ENCODE measurements around the gene CDH4.

Gene CDH4

DNA sequence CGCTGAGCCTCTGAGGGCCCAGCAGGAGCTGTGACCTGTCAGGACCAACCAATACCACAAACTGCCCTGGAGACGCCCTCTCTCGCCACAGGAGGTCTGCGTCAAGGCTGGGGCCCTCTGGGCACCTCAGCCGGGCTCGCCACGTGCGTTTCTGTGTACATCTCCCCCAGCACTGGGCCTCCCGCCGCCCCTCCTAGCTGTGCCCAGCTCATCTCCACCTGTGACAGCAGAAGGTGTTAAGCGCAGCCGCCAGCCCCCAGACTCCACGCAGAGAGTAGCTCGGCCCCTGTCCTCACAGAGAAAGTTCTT, 722.2 kb downstream of the CDH4 start:
- H3K14ac ChIP-seq (ENCODE audit: low read length) = peak overlapping the region; percentile 89
- peak overlapping the region; percentile 13 for H3K18ac ChIP-seq (ENCODE audit: low read length)
- no peak overlapping the region for H3K4me2 ChIP-seq (ENCODE audit: insufficient read depth, low read length, poor library complexity, severe bottlenecking)
- H3K9ac ChIP-seq (ENCODE audit: low read depth, low read length, poor library complexity) = peak overlapping the region; percentile 24
- no peaks in the 10 kb centered on the region for H3K27me3 ChIP-seq (ENCODE audit: control insufficient read depth in 3 of 3, insufficient read depth in 3 of 3, low read depth in 1 of 3, low read length in 3 of 3)
- no peak overlapping the region for H2BK15ac ChIP-seq (ENCODE audit: low read length)
- peak overlapping the region; percentile 13 for H3K27ac ChIP-seq (replicated peaks; ENCODE audit: low read length)
- H2AK5ac ChIP-seq (ENCODE audit: low read depth, low read length) = peak overlapping the region; percentile 94
- H3K23ac ChIP-seq (ENCODE audit: low read depth, low read length, poor library complexity) = peak overlapping the region; percentile 25
- no peak overlapping the region for H4K91ac ChIP-seq (ENCODE audit: low read depth, low read length, poor library complexity)
- peak overlapping the region in 1 of 2 donors; percentile 13 for H3K4me3 ChIP-seq (ENCODE audit: low read length in 2 of 2)
- no peak for DNase-seq (ENCODE audit: low spot score)
- H2BK12ac ChIP-seq (ENCODE audit: low read length) = no peak overlapping the region
- peaks cover 0 to 8% of the 10 kb centered on the region in 2 donors for H3K9me3 ChIP-seq (replicated peaks in 1 of 2; ENCODE audit: control insufficient read depth in 2 of 2, insufficient read depth in 1 of 2, low read depth in 1 of 2, low read length in 2 of 2)
- no peak overlapping the region for H2AFZ ChIP-seq (ENCODE audit: low read length)
- H2BK120ac ChIP-seq (ENCODE audit: low read depth, low read length) = no peak overlapping the region
- peaks cover 2 to 15% of the 10 kb centered on the region in 2 donors for H3K4me1 ChIP-seq (ENCODE audit: control insufficient read depth in 2 of 2, insufficient read depth in 1 of 2, low read depth in 1 of 2, low read length in 2 of 2)
- no peak overlapping the region for H3K4ac ChIP-seq (ENCODE audit: low read length)
- peak overlapping the region; percentile 53 for H2BK5ac ChIP-seq (ENCODE audit: low read length)
- WGBS, 2 donors (ENCODE audit: extremely low coverage in 2 of 2, insufficient read length in 2 of 2, insufficient replicate concordance in 1 of 2) = no CpG with 5 or more reads among the region's 14 CpGs
- H4K8ac ChIP-seq (ENCODE audit: low read depth, low read length) = no peak overlapping the region
- peaks cover 9% of the 10 kb centered on the region for H3K79me1 ChIP-seq (ENCODE audit: low read depth, low read length)
- H3K36me3 ChIP-seq (replicated peaks in 1 of 2; ENCODE audit: control insufficient read depth in 2 of 2, insufficient read depth in 2 of 2, low read length in 2 of 2) = peaks cover 17 to 54% of the 10 kb centered on the region in 2 donors

DNA sequence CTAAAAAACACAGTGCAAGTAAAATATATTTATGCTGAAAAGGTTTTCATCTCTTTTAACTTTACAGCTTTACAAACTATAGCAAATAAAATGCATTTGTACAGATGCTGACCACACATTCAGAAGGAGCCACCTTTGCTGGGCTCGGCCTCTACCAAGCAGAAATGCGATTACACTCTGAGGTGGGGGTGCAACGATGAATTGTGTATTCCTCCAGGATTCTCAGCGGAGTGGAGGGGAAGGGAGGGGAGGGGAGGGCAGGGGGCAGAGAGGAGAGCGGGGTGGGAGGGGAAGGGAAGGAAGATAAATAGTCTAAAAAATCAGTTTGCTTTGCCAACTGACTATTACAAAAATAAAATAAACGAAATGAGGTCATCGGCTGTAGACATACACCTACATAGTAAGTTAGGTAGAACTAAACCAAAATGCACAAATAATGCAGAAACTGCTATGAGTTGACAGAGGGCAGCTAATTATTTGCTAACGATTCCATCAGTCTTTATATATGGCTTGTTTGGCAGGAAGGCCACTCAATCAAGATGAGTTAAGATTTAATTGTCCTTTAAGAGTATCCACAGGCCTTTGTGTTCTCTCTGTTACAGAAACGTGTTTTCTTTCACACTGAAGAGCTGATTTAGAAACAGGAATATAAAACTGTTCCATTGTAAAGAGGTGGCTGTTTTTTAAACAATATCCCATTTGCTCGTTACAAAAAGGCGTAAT, 723.5 kb downstream of the CDH4 start:
- Histone ChIP-seq H2BK5ac (ENCODE audit: low read length) (no peak overlapping the region), H3K4me1 (ENCODE audit: control insufficient read depth in 2 of 2, insufficient read depth in 1 of 2, low read depth in 1 of 2, low read length in 2 of 2) (peaks cover 2 to 15% of the 10 kb centered on the region in 2 donors), H3K4me3 (ENCODE audit: low read length in 2 of 2) (no peak overlapping the region), H2BK120ac (ENCODE audit: low read depth, low read length) (no peak overlapping the region), H3K4me2 (ENCODE audit: insufficient read depth, low read length, poor library complexity, severe bottlenecking) (no peak overlapping the region), H4K8ac (ENCODE audit: low read depth, low read length) (no peak overlapping the region), H3K9me3 (replicated peaks in 1 of 2; ENCODE audit: control insufficient read depth in 2 of 2, insufficient read depth in 1 of 2, low read depth in 1 of 2, low read length in 2 of 2) (peaks cover 0 to 8% of the 10 kb centered on the region in 2 donors), H3K23ac (ENCODE audit: low read depth, low read length, poor library complexity) (no peak overlapping the region), H3K27me3 (ENCODE audit: control insufficient read depth in 3 of 3, insufficient read depth in 3 of 3, low read depth in 1 of 3, low read length in 3 of 3) (no peaks in the 10 kb centered on the region), H3K14ac (ENCODE audit: low read length) (no peak overlapping the region), H2BK12ac (ENCODE audit: low read length) (no peak overlapping the region), H3K4ac (ENCODE audit: low read length) (no peak overlapping the region), H3K9ac (ENCODE audit: low read depth, low read length, poor library complexity) (no peak overlapping the region), H3K18ac (ENCODE audit: low read length) (no peak overlapping the region), H2BK15ac (ENCODE audit: low read length) (no peak overlapping the region), H3K27ac (replicated peaks; ENCODE audit: low read length) (peak overlapping the region; percentile 82), H4K91ac (ENCODE audit: low read depth, low read length, poor library complexity) (no peak overlapping the region), H2AFZ (ENCODE audit: low read length) (no peak overlapping the region), H3K36me3 (replicated peaks in 1 of 2; ENCODE audit: control insufficient read depth in 2 of 2, insufficient read depth in 2 of 2, low read length in 2 of 2) (peaks cover 17 to 59% of the 10 kb centered on the region in 2 donors), H2AK5ac (ENCODE audit: low read depth, low read length) (no peak overlapping the region), H3K79me1 (ENCODE audit: low read depth, low read length) (peaks cover 13% of the 10 kb centered on the region)
- WGBS, 2 donors (ENCODE audit: extremely low coverage in 2 of 2, insufficient read length in 2 of 2, insufficient replicate concordance in 1 of 2) = no CpG with 5 or more reads among the region's 11 CpGs
- DNase-seq (ENCODE audit: low spot score) = no peak

DNA sequence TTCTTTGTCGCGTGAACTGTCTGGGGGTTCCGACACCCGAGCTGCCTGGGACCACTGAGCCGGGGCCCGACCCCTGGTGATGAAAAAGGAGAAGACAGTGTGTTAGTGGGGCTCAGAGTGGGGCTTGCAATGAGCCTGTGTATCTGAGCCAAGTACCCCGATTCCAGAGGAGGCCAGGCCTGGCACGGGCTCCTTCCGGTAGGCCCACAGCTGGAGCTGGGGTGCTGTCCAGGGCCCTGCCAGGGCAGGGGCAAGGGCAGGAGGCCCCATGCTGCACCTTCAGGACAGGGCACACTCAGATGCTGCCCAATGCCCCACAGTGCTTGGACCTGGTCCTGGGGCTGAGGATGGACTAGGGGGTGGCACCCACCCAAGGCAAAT, 724.2 kb downstream of the CDH4 start:
- peak overlapping the region; percentile 52 for H4K8ac ChIP-seq (ENCODE audit: low read depth, low read length)
- peaks cover 2 to 19% of the 10 kb centered on the region in 2 donors for H3K4me1 ChIP-seq (ENCODE audit: control insufficient read depth in 2 of 2, insufficient read depth in 1 of 2, low read depth in 1 of 2, low read length in 2 of 2)
- no peak overlapping the region for H2BK15ac ChIP-seq (ENCODE audit: low read length)
- no peak overlapping the region for H4K91ac ChIP-seq (ENCODE audit: low read depth, low read length, poor library complexity)
- H3K23ac ChIP-seq (ENCODE audit: low read depth, low read length, poor library complexity) = no peak overlapping the region
- H2AK5ac ChIP-seq (ENCODE audit: low read depth, low read length) = peak overlapping the region; percentile 71
- H3K79me1 ChIP-seq (ENCODE audit: low read depth, low read length) = peaks cover 14% of the 10 kb centered on the region
- H3K4me3 ChIP-seq (ENCODE audit: low read length in 2 of 2) = no peak overlapping the region
- peak overlapping the region; percentile 77 for H3K14ac ChIP-seq (ENCODE audit: low read length)
- H3K9ac ChIP-seq (ENCODE audit: low read depth, low read length, poor library complexity) = peak overlapping the region; percentile 67
- no peak overlapping the region for H2BK12ac ChIP-seq (ENCODE audit: low read length)
- no CpG with 5 or more reads among the region's 9 CpGs for WGBS, 2 donors (ENCODE audit: extremely low coverage in 2 of 2, insufficient read length in 2 of 2, insufficient replicate concordance in 1 of 2)
- peak overlapping the region; percentile 88 for H3K18ac ChIP-seq (ENCODE audit: low read length)
- H2BK5ac ChIP-seq (ENCODE audit: low read length) = peak overlapping the region; percentile 26
- DNase-seq (ENCODE audit: low spot score) = no peak
- no peak overlapping the region for H3K4ac ChIP-seq (ENCODE audit: low read length)
- peaks cover 17 to 60% of the 10 kb centered on the region in 2 donors for H3K36me3 ChIP-seq (replicated peaks in 1 of 2; ENCODE audit: control insufficient read depth in 2 of 2, insufficient read depth in 2 of 2, low read length in 2 of 2)
- peak overlapping the region; percentile 82 for H3K27ac ChIP-seq (replicated peaks; ENCODE audit: low read length)
- peaks cover 0 to 8% of the 10 kb centered on the region in 2 donors for H3K9me3 ChIP-seq (replicated peaks in 1 of 2; ENCODE audit: control insufficient read depth in 2 of 2, insufficient read depth in 1 of 2, low read depth in 1 of 2, low read length in 2 of 2)
- no peak overlapping the region for H2BK120ac ChIP-seq (ENCODE audit: low read depth, low read length)
- H3K27me3 ChIP-seq (ENCODE audit: control insufficient read depth in 3 of 3, insufficient read depth in 3 of 3, low read depth in 1 of 3, low read length in 3 of 3) = no peaks in the 10 kb centered on the region
- no peak overlapping the region for H2AFZ ChIP-seq (ENCODE audit: low read length)
- H3K4me2 ChIP-seq (ENCODE audit: insufficient read depth, low read length, poor library complexity, severe bottlenecking) = no peak overlapping the region

DNA sequence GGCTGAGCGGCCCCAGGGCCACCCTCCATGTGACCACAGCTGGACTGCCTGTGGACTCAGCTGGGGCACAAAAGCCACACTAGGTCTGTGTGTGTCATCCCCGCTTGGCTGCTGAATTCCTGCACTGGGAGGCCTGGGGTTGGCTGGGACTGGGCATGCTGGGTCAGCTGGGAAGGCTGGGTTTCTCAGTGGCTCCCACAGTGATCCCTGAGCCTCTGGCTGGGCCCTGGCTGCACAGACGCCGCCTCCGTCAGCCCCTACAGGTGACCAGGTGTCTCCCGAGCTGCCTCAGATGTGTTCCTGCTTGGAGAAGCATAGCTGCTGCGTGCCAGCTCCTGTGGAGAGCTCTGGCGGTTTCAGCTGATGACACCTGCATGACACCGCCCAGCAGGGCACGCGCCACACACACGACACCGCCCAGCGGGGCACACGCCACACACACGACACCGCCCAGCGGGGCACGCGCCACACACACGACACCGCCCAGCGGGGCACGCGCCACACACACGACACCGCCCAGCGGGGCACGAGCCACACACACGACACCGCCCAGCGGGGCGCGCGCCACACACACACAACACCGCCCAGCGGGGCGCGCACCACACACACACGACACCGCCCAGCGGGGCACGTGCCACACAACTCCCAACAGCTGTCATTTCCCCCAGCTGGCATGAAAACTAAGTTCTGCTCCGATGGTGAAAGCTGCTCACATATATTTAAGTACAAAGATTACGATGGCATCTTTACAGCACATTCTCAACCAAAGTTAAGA, 724.8 kb downstream of the CDH4 start:
- Histone ChIP-seq H2BK5ac (ENCODE audit: low read length) (peak overlapping the region; percentile 39), H3K4me1 (ENCODE audit: control insufficient read depth in 2 of 2, insufficient read depth in 1 of 2, low read depth in 1 of 2, low read length in 2 of 2) (peaks cover 2 to 19% of the 10 kb centered on the region in 2 donors), H3K18ac (ENCODE audit: low read length) (peak overlapping the region; percentile 88), H2AK5ac (ENCODE audit: low read depth, low read length) (peak overlapping the region; percentile 71), H3K23ac (ENCODE audit: low read depth, low read length, poor library complexity) (peak overlapping the region; percentile 91), H3K9ac (ENCODE audit: low read depth, low read length, poor library complexity) (peak overlapping the region; percentile 67), H2BK12ac (ENCODE audit: low read length) (no peak overlapping the region), H3K4me3 (ENCODE audit: low read length in 2 of 2) (no peak overlapping the region), H3K14ac (ENCODE audit: low read length) (peak overlapping the region; percentile 98), H3K27me3 (ENCODE audit: control insufficient read depth in 3 of 3, insufficient read depth in 3 of 3, low read depth in 1 of 3, low read length in 3 of 3) (no peaks in the 10 kb centered on the region), H2BK15ac (ENCODE audit: low read length) (no peak overlapping the region), H2BK120ac (ENCODE audit: low read depth, low read length) (no peak overlapping the region), H3K9me3 (replicated peaks in 1 of 2; ENCODE audit: control insufficient read depth in 2 of 2, insufficient read depth in 1 of 2, low read depth in 1 of 2, low read length in 2 of 2) (peaks cover 0 to 8% of the 10 kb centered on the region in 2 donors), H3K4ac (ENCODE audit: low read length) (no peak overlapping the region), H4K8ac (ENCODE audit: low read depth, low read length) (no peak overlapping the region), H3K27ac (replicated peaks; ENCODE audit: low read length) (peak overlapping the region; percentile 82), H3K36me3 (replicated peaks in 1 of 2; ENCODE audit: control insufficient read depth in 2 of 2, insufficient read depth in 2 of 2, low read length in 2 of 2) (peaks cover 17 to 56% of the 10 kb centered on the region in 2 donors), H3K79me1 (ENCODE audit: low read depth, low read length) (peaks cover 14% of the 10 kb centered on the region), H3K4me2 (ENCODE audit: insufficient read depth, low read length, poor library complexity, severe bottlenecking) (no peak overlapping the region), H4K91ac (ENCODE audit: low read depth, low read length, poor library complexity) (no peak overlapping the region), H2AFZ (ENCODE audit: low read length) (no peak overlapping the region)
- no CpG with 5 or more reads among the region's 45 CpGs for WGBS, 2 donors (ENCODE audit: extremely low coverage in 2 of 2, insufficient read length in 2 of 2, insufficient replicate concordance in 1 of 2)
- DNase-seq (ENCODE audit: low spot score) = no peak
